Measurements from ENCODE around the gene CTSA.
"Not testable (repeated sequence)": the region's sequence is repeated elsewhere in the genome, so short reads cannot be mapped to it uniquely, and the experiment has no call there.

The CTSA gene

DNA sequence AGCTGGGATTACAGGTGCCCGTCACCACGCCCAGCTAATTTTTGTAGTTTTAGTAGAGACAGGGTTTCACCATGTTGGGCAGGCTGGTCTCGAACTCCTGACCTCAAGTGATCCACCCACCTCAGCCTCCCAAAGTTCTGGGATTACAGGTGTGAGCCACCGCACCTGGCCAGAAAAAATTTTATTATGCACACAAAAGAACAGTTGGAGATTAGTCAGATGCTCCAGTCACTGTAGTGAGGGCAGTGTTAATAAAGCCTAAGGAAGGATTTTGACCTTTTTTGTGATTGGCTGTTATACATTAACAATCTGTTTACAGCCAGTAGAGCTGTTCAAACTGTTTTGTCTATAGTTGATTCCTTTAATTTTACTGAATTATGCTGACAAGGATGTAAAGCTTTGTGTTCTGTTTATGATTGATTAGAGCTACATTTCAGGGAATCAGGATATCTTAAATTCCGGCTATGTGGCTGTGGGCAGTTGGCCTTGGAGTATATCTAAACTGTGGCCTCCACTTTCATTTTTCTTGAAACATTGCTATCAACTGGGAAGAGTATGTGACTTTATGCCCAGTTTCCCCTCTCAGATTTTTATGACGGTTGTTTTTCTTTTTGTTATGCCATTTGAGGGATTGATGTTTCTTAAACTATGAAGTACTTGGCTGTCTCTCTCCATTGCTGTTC, 23.9 kb upstream of the CTSA start:
- DNase-seq (ENCODE audit: low read depth), result no peak

DNA sequence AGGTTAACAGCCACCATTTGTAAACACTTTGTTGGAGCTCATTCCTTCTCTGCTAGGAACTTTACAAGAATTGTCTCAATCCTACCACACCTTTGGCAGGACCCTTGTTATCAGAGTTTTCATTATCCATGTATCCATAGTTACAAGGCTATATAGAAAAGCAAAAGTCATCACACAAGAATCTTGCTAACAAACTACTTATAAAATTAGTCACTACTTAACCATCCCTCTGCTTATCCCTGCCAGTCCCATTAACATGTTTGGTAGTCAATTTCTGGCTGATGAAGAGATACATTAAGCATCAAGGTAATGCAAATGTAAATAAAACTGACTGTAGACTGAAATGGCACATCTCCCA, 23.3 kb upstream of the CTSA start:
- DNase-seq (ENCODE audit: low read depth), result no peak

DNA sequence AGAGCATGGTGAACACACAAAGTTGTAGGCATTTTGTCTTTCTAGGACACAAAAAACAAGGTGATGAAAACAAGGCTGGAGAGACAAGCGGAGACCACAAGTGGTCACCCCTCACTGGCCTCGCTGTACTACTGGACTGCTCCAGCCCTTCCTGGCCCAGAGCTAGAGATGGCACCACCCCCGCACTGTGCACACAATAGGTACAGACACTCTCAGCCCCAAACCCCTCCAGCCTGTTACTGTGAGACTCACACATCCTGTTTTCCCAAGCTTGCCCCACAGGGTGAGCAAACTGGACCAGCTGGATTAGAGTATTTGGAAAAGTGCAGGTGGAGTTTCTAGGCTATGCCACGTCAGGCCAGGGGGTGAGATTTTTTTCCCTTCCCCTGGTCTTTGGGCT, 18.5 kb upstream of the CTSA start:
- DNase-seq (ENCODE audit: low read depth), result no peak

DNA sequence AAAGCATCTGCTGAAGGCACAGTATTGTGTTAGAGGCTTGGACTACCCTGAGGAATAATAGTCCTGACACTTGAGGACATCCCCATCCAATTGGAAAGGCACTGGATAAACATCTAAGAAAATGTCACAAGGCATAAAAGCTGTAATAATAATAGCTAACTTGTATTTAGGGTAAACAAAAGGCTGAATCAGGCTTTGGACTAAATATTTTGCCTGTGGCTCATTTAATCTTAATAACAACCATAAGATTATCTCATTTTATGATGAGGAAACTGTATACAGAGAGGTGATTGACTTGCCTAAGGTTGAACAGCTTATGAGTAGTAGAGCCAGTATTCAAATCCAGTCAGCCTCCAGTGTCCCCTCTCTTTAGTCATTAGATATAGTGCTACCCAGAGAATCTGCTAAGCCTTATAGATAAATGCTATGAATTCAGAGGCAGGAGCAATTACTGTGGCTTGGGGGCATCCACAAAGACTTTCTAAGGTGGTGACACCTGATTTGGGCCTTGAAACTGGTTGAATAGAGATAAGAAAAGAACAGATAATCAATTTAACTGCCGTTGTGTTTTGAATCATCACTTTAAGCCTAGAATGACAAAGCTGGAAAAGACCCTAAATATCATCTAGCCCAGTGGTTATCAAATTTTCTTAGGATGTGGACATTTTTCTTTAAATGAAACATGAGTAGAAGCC, 17.6 kb upstream of the CTSA start:
- no peak for DNase-seq (ENCODE audit: low read depth)

DNA sequence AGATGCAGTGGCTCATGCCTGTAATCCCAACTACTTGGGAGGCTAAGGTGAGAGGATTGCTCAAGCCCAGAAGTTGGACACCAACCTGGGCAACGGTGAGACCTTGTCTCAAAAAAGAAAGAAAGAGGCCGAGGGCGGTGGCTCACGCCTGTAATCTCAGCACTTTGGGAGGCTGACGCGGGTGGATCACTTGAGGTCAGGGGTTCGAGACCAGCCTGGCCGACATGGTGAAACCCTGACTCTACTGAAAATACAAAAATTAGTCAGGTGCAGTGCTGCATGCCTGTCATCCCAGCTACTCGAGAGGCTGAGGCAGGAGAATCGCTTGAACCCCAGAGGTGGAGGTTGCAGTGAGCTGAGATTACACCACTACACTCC, 17.0 kb upstream of the CTSA start:
- DNase-seq (ENCODE audit: low read depth), result not testable (repeated sequence)

DNA sequence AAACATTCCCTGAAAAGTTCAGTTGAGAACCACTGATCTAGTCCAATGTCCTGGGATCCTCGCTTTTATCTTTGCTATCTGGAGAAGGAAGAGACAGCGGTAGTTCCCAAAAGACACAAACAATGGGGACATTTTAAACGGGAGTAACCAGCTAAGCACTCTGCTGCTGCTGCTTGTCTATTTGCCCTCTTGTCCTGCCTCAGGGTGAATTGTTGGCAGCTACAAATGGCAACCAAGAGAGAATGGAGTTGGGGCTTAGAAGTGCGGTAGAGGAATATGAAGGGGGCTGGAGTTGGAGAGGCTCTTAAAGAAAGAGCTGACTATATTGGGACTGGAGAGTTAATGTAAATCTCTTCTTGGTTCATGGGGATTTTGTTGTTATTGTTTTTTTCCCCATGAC, 16.6 kb upstream of the CTSA start:
- DNase-seq (ENCODE audit: low read depth), result no peak

DNA sequence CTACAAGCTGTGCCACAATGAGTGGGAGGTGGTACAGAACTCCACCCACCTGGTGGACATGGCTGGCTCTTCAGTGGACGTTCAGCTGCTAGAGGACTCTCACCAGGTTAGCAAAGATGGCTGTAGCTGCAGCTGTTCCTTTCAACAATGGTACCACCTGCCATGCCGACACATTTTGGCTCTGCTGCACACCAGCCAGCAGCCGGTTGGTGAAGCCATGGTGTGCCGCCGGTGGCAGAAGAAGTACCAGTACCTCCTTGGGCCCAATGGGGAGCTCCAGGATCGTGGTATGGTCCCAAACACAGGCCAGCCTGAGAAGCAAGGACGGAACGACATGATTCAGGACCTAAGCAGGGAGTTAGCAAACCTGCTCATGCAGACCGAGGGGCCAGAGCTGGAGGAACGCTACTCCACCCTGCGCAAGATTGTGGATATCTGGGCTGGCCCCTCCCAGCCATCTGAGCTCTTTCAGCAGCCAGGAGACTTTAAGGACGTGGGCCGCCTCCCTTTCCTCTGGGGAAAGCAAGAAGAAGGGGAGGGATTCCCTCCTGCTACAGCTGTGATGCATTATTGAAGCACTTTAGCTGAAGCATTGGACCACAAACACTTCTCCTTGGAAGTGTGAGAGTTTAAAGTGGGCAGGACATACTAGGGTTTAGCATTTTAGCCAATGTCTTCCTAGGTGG, 12.9 kb upstream of the CTSA start:
- DNase-seq (ENCODE audit: low read depth), result no peak

DNA sequence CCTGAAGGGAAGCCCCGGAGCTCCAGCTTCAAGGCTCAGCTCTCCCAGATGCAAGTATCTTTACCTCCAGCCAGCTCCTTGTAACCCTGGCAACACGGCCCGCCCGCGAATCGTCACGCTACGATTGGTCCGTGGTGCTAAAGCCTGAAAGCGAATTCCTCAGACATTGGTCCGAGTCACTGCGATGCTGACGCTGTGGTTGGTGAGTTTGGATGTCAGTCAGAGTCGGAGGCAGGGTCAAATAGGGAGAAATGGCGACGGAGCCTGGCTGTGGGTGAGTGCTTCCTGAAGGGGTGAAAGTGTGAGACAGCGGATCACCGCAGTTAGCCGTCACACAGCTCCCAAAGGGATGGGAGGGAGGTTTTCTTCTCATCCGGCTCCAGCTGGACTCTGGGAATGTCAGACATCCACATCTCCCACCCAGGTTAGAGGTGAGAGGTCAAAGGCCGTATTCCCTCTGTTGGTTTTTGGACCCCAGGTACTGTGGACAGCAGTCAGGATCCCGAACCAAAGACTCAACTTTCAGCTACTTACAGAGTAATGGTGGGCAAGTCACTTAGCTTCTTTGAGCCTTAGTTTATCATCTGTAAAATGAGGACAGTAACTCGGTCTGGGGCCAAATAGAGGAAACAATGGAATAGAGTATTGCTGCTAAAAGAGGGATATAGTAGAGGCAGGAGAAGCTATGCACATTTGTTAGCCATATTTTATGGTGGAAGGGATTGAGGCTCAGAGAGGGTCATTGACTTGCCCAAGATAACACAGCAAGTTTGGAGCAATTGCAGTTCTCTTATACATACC, 9.9 kb upstream of the CTSA start, which contains the start of gene ZSWIM1:
Gene ZSWIM1, plus strand, starts transcription at position 240 of the 801 bp plus-strand sequence. CDS start 1,366 bp downstream, outside the sequence.
- DNase-seq (ENCODE audit: low read depth), result peak; percentile 99

DNA sequence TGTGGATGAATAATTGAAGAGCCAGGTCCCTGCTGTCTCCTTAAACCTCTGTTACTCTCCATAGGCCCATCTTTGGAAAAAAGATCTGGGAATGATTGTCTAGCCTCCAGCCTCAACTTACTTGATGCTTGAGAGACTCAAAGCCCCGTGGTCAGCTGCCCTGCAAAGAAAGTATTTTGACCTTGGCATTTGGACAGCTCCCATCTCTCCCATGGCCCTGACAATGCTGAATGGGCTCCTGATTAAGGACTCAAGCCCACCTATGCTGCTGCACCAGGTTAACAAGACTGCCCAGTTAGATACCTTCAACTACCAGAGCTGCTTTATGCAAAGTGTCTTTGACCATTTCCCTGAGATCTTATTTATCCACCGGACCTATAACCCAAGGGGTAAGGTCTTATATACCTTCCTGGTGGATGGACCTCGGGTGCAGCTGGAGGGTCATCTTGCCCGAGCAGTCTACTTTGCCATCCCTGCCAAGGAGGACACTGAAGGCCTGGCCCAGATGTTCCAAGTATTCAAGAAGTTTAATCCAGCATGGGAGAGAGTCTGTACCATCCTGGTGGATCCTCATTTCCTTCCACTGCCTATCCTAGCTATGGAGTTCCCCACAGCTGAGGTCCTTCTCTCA, 8.6 kb upstream of the CTSA start:
- no peak for DNase-seq (ENCODE audit: low read depth)

DNA sequence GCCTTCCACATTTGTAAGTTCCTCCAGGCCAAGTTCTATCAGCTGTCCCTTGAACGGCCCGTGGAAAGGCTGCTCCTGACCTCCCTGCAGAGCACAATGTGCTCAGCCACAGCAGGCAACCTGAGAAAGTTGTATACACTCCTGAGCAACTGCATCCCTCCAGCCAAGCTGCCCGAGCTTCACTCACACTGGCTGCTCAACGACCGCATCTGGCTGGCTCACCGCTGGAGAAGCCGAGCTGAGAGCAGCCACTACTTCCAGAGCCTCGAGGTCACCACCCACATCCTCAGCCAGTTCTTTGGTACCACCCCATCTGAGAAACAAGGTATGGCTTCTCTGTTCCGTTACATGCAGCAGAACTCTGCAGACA, 8.1 kb upstream of the CTSA start:
- no peak for DNase-seq (ENCODE audit: low read depth)

DNA sequence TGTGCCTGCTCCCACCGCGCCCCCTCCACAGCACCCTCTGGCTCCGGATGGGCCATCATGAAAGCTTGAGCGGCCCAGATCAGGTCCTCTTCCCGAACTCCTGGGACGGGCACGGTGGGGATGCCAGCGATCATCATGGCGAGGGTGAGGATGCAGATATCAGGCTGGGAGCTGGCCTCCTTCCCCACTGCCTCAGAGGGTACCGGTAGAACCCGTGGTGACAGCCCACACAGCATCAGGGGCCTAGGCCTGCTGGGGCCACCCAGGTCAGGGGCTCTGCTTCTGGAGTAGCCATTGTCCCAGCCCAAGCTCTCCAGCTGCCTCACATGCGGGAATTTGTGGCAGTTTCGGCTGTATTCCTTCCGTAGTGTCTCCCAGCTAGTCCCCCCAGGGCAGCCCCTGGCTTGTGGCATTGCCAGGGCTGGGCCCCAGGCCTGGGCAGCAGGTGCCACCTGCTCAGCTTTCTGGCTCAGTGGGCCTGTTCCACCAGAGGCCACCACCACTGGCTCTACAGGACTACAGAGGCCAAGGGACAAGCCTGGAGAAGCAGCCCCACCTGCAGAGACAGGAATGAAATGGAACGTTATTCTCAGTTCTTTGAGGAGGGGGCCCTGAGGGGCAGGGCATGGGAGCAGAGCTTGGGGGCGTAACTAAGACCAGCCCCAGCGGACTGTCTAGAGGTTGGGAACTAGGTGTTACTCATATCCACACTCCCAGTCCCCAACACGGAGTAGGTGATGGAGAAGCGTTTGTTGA, 4.4 kb upstream of the CTSA start:
- DNase-seq (ENCODE audit: low read depth), result no peak

DNA sequence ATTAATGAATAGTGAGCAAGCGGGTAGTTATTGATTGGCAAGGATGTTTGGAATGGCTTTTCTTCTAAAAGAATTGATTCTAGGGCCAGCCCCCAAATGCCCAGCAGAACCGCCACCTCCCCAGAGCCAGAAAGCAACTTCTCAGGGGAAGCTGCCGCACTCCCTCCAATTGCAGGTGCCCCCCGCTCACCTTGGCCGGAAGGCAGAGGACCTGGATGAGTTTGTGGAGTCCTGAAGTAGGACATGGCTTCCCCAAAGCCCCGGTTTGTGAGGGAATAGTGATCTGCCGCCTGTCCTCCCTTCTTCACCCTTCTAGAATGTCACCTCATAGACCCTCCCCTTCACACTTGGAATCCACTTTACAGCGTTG, 3.8 kb upstream of the CTSA start, which contains the start of gene SPATA25:
Gene SPATA25, minus strand, starts transcription at position 277 of the 370 bp plus-strand sequence. Its CDS starts 32 bp downstream, at position 245.
- DNase-seq (ENCODE audit: low read depth), result no peak

DNA sequence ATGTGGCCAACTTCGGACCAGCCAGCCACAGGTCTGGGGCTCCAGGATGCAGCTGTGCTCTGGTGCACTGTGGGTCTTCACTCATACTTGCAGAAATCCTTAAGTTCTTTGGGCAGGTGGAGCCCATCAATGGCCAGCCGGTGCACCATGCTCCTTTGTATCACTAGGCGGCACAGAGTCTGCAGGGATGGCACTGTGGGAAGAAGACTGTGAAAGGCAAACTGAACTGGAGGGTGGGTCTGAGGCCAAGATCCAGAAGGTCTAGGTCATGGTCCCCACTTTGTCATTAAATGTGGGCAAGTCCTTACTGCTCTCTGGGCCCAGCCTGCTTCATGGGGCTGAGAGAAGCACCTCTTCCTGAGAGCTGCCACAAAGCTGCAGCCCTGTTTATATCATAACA, 2.5 kb upstream of the CTSA start:
- no peak for DNase-seq (ENCODE audit: low read depth)

DNA sequence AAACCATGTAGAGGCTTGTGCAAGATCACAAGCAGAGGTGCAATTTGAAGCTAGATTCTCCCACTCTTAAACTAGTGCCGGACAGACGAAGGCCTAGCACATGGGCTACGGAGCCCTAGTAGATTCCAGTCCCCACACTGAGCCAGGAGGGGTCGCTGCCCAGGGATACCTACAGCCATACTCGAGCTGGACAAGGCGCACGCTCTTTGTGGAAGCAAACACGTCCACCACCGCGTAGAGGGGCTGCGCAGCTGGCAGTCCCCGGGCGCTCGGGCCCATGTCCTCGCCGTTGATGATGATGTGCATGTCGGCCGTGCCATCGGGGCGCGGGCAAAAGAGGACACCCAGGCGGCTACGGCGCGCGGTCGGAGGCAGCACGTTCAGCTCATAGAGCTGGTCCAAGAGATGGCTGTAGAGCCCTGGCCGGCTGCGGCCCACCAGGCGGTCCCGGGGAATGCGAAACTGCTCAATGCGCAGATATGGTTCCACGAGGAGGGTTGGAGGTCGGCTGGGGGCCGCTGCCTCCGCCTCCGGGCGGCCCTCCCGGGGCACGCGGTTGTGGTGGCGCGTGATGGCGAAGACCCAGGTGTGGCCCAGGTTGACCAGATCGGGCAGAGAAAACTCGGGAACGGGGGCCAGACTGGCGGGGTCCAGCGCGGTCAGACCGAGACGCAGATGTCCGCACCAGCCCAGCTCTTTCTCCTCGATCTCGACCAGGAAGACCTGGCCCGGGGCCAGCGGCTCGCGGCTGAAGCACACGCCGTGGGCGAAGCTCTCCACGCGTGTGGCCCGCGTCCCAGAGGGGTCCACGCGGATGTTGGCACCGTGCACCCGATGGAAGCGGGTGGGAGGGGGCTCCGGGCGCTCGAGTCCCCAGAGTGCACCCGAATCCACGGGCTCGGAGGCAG, 804 bp upstream of the CTSA start:
- peak; percentile 42 for DNase-seq (ENCODE audit: low read depth)

DNA sequence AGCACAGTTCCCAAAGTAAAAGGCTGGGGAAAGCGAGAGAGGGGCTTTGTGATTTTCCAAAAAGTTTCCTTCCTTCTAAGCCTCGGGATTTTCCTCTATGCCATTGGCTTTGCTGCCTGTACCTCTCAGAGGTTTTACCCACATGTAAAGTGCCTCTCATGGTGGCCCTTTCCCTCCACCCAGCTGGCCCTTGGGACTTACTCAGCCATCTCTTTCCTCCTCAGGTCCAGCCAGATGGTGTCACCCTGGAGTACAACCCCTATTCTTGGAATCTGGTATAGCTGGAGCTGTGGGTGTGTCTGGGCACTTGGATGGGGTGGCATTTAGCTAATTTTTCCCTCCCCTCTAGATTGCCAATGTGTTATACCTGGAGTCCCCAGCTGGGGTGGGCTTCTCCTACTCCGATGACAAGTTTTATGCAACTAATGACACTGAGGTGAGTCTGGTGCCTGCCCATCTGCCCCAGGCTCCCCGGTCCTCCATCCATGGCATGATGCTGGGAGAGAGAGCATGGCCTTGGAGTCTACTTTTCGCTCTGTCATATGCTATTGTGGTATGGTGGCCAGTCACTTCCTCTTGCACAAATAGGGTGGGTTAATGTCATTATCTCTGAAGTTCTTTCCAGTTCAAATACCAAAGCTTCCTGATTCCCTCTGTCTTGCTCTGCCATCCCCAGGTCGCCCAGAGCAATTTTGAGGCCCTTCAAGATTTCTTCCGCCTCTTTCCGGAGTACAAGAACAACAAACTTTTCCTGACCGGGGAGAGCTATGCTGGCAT, 1.1 kb downstream of the CTSA start:
- DNase-seq (ENCODE audit: low read depth), result no peak

DNA sequence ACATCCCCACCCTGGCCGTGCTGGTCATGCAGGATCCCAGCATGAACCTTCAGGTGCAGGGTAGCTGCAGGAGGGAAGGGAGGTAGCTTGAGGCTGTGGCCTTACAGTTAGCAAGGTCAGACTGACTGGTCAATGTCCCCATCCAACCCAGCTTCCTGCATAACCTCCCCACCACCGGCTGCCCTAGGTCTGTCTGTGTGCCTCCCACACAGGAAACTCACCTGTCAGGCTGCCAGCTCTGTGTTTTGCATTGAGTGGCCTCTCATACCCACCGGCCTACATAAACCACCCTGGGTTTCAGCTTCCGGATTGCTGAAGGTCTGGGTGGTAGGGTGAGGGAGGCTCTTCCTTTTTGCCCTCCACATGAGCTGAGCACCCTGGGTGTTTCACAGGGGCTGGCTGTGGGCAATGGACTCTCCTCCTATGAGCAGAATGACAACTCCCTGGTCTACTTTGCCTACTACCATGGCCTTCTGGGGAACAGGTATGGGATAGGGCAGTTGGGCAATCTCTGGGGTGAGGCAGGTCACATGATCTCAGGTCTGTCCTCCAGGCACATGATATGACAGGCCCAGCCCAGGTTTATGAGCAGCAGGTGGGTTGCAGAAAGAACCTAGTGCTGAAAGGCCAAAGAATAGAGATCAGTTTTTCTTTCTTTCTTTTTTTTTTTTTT, 1.8 kb downstream of the CTSA start:
- DNase-seq (ENCODE audit: low read depth), result no peak

DNA sequence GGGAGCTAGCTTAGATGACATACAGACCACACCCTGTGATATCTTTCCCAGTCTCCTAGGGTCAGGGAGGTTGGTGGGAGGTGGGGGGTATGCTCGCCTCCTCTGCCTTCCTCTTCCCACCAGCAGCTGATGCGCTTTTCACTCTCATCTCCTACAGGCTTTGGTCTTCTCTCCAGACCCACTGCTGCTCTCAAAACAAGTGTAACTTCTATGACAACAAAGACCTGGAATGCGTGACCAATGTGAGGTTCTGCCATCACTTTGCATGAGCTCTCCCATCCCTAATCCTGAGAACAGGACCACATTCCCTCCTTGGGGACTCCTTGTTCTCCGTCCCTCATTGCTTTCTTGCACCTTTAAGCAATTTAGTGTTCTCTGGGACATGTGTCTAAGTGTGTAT, 2.7 kb downstream of the CTSA start:
- no peak for DNase-seq (ENCODE audit: low read depth)

DNA sequence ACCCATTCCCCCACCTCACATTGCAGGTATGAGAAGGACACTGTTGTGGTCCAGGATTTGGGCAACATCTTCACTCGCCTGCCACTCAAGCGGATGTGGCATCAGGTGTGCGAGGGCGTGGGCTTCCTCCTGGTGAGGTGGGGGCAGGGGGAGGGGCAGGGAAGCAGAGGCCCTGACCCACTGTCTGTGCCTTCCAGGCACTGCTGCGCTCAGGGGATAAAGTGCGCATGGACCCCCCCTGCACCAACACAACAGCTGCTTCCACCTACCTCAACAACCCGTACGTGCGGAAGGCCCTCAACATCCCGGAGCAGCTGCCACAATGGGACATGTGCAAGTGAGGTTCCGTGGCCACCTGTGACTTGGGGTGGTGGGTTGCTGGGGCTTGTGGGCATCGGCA, 3.7 kb downstream of the CTSA start:
- no peak for DNase-seq (ENCODE audit: low read depth)

DNA sequence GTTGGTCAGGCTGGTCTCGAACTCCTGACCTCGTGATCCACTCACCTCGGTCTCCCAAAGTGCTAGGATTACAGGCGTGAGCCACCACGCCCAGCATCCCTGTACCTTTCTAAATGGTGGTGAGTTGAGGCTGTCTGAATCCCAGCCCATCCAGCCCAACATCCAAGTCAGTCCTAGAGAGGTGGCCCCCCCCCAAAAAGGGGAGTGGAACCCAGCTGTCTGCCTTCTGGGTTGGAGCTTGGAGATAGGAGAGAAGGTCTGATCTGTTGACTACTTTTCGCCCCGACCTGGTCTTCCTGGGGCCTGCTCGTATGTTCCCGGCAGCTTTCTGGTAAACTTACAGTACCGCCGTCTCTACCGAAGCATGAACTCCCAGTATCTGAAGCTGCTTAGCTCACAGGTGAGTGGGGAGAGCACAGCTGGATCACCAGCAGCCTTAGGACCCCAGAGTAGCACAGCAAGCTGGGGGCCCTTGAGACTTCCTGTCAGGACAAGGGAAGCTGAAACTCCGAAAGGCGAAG, 5.6 kb downstream of the CTSA start:
- no peak for DNase-seq (ENCODE audit: low read depth)
